Ishikawa (cell line): Measurements from ENCODE around the gene RAPGEF3.

ENCODE experiments used
- CEBPB ChIP-seq: IDR thresholded peaks from 2 replicates; pipeline ENCODE4 v1.6.1; 2012
- CREB1 ChIP-seq: IDR thresholded peaks from 2 replicates; pipeline ENCODE4 v1.6.1; 2012; ENCODE audit warnings: low read depth
- EGR1 ChIP-seq: IDR thresholded peaks from 2 replicates; pipeline ENCODE4 v1.6.1; 2012
- EP300 ChIP-seq: IDR thresholded peaks from 2 replicates; pipeline ENCODE4 v1.6.1; 2012; ENCODE audit warnings: borderline replicate concordance
- FOXM1 ChIP-seq: IDR thresholded peaks from 2 replicates; pipeline ENCODE4 v1.6.1; 2012; ENCODE audit warnings: low read depth, borderline replicate concordance
- NFIC ChIP-seq: IDR thresholded peaks from 2 replicates; pipeline ENCODE4 v1.6.1; 2012
- RAD21 ChIP-seq: IDR thresholded peaks from 2 replicates; pipeline ENCODE4 v1.6.1; 2012; ENCODE audit warnings: low read depth
- TAF1 ChIP-seq: IDR thresholded peaks from 2 replicates; pipeline ENCODE4 v1.6.1; 2012; ENCODE audit warnings: low read depth, mild to moderate bottlenecking
- TCF12 ChIP-seq: IDR thresholded peaks from 2 replicates; pipeline ENCODE4 v1.6.1; 2012; ENCODE audit warnings: low read depth
- TEAD4 ChIP-seq: IDR thresholded peaks from 2 replicates; pipeline ENCODE4 v1.6.1; 2012
- YY1 ChIP-seq: IDR thresholded peaks from 2 replicates; pipeline ENCODE4 v1.6.1; 2012; ENCODE audit warnings: low read depth
- ZBTB7A ChIP-seq: IDR thresholded peaks from 2 replicates; pipeline ENCODE4 v1.6.1; 2012; ENCODE audit warnings: low read depth
- TF ChIP-seq, protein P1 (sequence below): IDR thresholded peaks from 2 replicates; pipeline ENCODE4 v1.6.1; 2012
- TF ChIP-seq, protein P2 (sequence below): IDR thresholded peaks from 2 replicates; pipeline ENCODE4 v1.6.1; 2012; ENCODE audit warnings: low read depth, mild to moderate bottlenecking
- TF ChIP-seq, protein P3 (sequence below): IDR thresholded peaks from 2 replicates; pipeline ENCODE4 v1.6.1; 2012

The RAPGEF3 gene

DNA sequence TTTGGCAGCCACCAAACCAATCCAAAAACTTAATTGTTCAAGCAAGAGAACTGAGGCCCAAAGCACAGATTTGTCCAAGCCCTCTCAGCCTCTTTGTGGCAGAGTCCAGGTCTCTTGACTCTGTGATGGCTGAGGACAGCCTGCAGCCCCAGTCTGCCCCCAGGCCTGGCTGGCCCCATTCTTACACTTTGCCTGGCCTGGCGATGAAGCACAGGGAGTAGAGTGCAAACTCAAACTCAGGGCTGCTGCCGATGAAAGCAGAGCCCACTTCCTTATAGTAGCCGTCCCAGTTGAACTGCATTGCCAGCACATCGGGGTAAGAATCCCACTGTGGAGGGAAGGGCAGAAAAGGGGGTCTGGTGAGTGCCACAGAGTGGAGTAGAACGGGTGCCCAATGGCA lies 47.2 kb downstream of the RAPGEF3 start:
- TF ChIP-seq NFIC (no peak), TCF12 (no peak), FOXM1 (no peak), CREB1 (no peak), RAD21 (no peak), TEAD4 (no peak), EGR1 (no peak), CEBPB (no peak), EP300 (no peak), ZBTB7A (no peak), YY1 (no peak), TAF1 (no peak)
- TF ChIP-seq, protein P1, sequence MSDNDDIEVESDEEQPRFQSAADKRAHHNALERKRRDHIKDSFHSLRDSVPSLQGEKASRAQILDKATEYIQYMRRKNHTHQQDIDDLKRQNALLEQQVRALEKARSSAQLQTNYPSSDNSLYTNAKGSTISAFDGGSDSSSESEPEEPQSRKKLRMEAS, result no peak
- TF ChIP-seq, protein P2, sequence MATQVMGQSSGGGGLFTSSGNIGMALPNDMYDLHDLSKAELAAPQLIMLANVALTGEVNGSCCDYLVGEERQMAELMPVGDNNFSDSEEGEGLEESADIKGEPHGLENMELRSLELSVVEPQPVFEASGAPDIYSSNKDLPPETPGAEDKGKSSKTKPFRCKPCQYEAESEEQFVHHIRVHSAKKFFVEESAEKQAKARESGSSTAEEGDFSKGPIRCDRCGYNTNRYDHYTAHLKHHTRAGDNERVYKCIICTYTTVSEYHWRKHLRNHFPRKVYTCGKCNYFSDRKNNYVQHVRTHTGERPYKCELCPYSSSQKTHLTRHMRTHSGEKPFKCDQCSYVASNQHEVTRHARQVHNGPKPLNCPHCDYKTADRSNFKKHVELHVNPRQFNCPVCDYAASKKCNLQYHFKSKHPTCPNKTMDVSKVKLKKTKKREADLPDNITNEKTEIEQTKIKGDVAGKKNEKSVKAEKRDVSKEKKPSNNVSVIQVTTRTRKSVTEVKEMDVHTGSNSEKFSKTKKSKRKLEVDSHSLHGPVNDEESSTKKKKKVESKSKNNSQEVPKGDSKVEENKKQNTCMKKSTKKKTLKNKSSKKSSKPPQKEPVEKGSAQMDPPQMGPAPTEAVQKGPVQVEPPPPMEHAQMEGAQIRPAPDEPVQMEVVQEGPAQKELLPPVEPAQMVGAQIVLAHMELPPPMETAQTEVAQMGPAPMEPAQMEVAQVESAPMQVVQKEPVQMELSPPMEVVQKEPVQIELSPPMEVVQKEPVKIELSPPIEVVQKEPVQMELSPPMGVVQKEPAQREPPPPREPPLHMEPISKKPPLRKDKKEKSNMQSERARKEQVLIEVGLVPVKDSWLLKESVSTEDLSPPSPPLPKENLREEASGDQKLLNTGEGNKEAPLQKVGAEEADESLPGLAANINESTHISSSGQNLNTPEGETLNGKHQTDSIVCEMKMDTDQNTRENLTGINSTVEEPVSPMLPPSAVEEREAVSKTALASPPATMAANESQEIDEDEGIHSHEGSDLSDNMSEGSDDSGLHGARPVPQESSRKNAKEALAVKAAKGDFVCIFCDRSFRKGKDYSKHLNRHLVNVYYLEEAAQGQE, result no peak
- TF ChIP-seq, protein P3, sequence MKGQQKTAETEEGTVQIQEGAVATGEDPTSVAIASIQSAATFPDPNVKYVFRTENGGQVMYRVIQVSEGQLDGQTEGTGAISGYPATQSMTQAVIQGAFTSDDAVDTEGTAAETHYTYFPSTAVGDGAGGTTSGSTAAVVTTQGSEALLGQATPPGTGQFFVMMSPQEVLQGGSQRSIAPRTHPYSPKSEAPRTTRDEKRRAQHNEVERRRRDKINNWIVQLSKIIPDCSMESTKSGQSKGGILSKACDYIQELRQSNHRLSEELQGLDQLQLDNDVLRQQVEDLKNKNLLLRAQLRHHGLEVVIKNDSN, result no peak

DNA sequence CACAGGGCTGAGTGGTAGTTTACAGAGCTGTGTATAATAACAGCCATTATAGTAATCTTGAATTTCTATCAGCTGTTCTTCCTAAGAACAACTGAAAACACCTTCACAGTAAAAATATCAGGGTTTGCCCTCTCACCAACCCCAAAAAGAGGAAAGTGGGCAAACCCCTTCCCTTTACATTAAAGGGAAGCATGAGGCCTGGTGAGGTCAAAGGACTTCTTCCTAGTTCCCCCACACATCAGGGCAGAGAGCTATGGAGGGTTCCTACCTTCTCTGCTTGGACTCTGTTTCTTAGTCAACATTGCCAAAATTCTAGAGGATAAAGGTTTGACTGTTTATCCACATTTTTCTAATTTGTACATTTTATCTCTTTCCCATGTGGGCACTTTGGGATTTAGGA lies 48.4 kb downstream of the RAPGEF3 start:
- no peak for TF ChIP-seq NFIC
- no peak for TF ChIP-seq ZBTB7A
- TF ChIP-seq FOXM1, result no peak
- TF ChIP-seq TEAD4, result no peak
- TF ChIP-seq TAF1, result no peak
- TF ChIP-seq, protein P1, result no peak
- TF ChIP-seq CREB1, result no peak
- TF ChIP-seq, protein P2, result no peak
- TF ChIP-seq YY1, result no peak
- no peak for TF ChIP-seq EGR1
- TF ChIP-seq CEBPB, result no peak
- no peak for TF ChIP-seq RAD21

DNA sequence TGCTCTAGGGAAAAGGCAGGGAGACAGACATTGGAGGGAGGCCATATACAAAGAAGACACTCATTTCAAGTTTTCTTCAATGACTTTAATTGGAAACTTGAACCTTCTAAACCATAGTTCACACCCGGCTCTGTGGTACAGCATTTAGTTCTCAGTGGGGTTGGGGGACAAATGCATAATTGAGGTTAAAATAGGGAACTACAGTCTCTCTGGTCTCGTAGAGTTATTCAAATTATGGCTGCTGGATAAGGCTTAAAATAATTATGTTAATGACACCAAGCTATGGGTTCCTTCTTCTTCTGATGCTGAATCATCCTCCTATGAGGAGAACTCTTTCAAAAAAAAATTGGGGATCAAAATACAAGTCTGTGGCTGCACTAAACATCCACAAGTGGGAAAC lies 49.0 kb downstream of the RAPGEF3 start:
- TF ChIP-seq CEBPB (no peak), EP300 (no peak), YY1 (no peak), CREB1 (no peak), TAF1 (no peak), EGR1 (no peak), ZBTB7A (no peak), RAD21 (no peak), NFIC (no peak), TCF12 (no peak), TEAD4 (no peak), FOXM1 (no peak)
- TF ChIP-seq, protein P1, result no peak
- TF ChIP-seq, protein P2, result no peak
- TF ChIP-seq, protein P3, result no peak

DNA sequence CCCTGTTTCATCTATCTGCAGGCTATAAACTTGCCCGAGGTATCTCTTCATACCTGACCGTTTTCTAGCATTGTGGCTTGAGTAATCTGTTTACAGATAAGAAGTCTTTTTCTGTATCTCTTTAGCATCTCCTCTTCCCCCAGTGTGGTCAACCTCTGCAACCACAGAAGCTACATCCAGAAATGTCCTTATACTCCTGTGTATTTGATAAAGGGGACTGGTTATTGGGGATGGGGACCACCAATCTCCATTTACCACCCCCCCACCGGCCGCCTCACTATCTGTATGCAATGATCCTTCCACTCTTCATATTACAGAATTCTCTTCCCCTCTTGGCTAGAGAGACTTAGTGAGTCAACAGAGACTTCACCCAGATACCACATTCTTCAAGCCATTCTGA lies 49.4 kb downstream of the RAPGEF3 start:
- TF ChIP-seq TAF1 (no peak), TCF12 (no peak), EP300 (no peak), YY1 (no peak), RAD21 (no peak), TEAD4 (no peak), EGR1 (no peak), ZBTB7A (no peak), CREB1 (no peak), FOXM1 (no peak), NFIC (no peak)
- TF ChIP-seq, protein P1, result no peak
- TF ChIP-seq, protein P3, result no peak
